ENCODE data around the gene BCLAF3. TPM values are rescaled to one million over a fixed set of nuclear protein-coding genes. Genes with fewer than 3 reads are reported as not detected.

BCLAF3 gene
- total RNA-seq, 2 experiments from 2014 or later, result 5.1 to 9.3 TPM

- Histone ChIP-seq H4K20me1 (ENCODE audit: insufficient read depth, low read length) (no peaks in the 10 kb centered on the region), H3K4me2 (ENCODE audit: low read length) (no peak overlapping the region), H3K9me3 (ENCODE audit: low read length) (no peaks in the 10 kb centered on the region), H3K4me1 (ENCODE audit: insufficient read depth, low read length, poor library complexity, severe bottlenecking) (no peaks in the 10 kb centered on the region), H3K36me3 (ENCODE audit: insufficient read depth, low read length) (no peaks in the 10 kb centered on the region), H3K9me2 (ENCODE audit: insufficient read depth, low read length) (no peaks in the 10 kb centered on the region), H2AFZ (ENCODE audit: low read length) (no peak overlapping the region), H3K4me3 (ENCODE audit: low read depth, low read length, poor library complexity, severe bottlenecking) (no peak overlapping the region), H3K27ac (ENCODE audit: low read depth, low read length, poor library complexity, severe bottlenecking) (no peak overlapping the region), H3K79me2 (ENCODE audit: insufficient read depth, low read depth, low read length) (no peaks in the 10 kb centered on the region)
- DNase-seq (ENCODE audit: low spot score), result no peak
- TF ChIP-seq EZH2phosphoT487 (IDR thresholded peaks at IDR 0.05; ENCODE audit: borderline replicate concordance, low read depth, low read length) (no peak), CTCF (conservative IDR thresholded peaks at IDR 0.05; ENCODE audit: low read length) (no peak)
- CTCF ChIA-PET (ENCODE audit: unreplicated experiment), result no interaction called here
- POLR2A ChIA-PET, result no interaction called here
- intact Hi-C loops (cut with micrococcal nuclease; ENCODE audit: unreplicated experiment), result no loop called here
- BruUV-seq (replicated peaks), result no TSS peak
Observed at GRCh38 chrX:20037186-20037585, 46.3 kb upstream of the BCLAF3 start.

GRCh38 chrX:20032201-20032600 lies 41.3 kb upstream of the BCLAF3 start:
- ChIA-PET CTCF (ENCODE audit: unreplicated experiment) (no interaction called here), POLR2A (no interaction called here)
- H3K36me3 ChIP-seq (ENCODE audit: insufficient read depth, low read length), result no peaks in the 10 kb centered on the region
- intact Hi-C loops (cut with micrococcal nuclease; ENCODE audit: unreplicated experiment), result no loop called here
- H3K9me2 ChIP-seq (ENCODE audit: insufficient read depth, low read length), result no peaks in the 10 kb centered on the region
- no TSS peak for BruUV-seq (replicated peaks)
- H4K20me1 ChIP-seq (ENCODE audit: insufficient read depth, low read length), result no peaks in the 10 kb centered on the region
- DNase-seq (ENCODE audit: low spot score), result no peak
- H3K4me1 ChIP-seq (ENCODE audit: insufficient read depth, low read length, poor library complexity, severe bottlenecking), result no peaks in the 10 kb centered on the region
- no peak overlapping the region for H3K4me3 ChIP-seq (ENCODE audit: low read depth, low read length, poor library complexity, severe bottlenecking)
- H3K4me2 ChIP-seq (ENCODE audit: low read length), result no peak overlapping the region
- H3K79me2 ChIP-seq (ENCODE audit: insufficient read depth, low read depth, low read length), result no peaks in the 10 kb centered on the region
- H2AFZ ChIP-seq (ENCODE audit: low read length), result no peak overlapping the region
- no peak overlapping the region for H3K27ac ChIP-seq (ENCODE audit: low read depth, low read length, poor library complexity, severe bottlenecking)
- H3K9me3 ChIP-seq (ENCODE audit: low read length), result no peaks in the 10 kb centered on the region
- TF ChIP-seq EZH2phosphoT487 (IDR thresholded peaks at IDR 0.05; ENCODE audit: borderline replicate concordance, low read depth, low read length), result no peak
- no peak for TF ChIP-seq CTCF (conservative IDR thresholded peaks at IDR 0.05; ENCODE audit: low read length)

GRCh38 chrX:20029728-20030127 lies 38.9 kb upstream of the BCLAF3 start:
- no TSS peak for BruUV-seq (replicated peaks)
- H4K20me1 ChIP-seq (ENCODE audit: insufficient read depth, low read length), result no peaks in the 10 kb centered on the region
- no peak for DNase-seq (ENCODE audit: low spot score)
- POLR2A ChIA-PET, result interaction anchor here (0.7 kb wide), 1 partner anchor 67 kb away, joined by 3 read pairs; no protein-coding TSS in a partner anchor
- TF ChIP-seq EZH2phosphoT487 (IDR thresholded peaks at IDR 0.05; ENCODE audit: borderline replicate concordance, low read depth, low read length), result no peak
- H3K4me3 ChIP-seq (ENCODE audit: low read depth, low read length, poor library complexity, severe bottlenecking), result no peak overlapping the region
- CTCF ChIA-PET (ENCODE audit: unreplicated experiment), result no interaction called here
- no peaks in the 10 kb centered on the region for H3K9me3 ChIP-seq (ENCODE audit: low read length)
- H3K36me3 ChIP-seq (ENCODE audit: insufficient read depth, low read length), result no peaks in the 10 kb centered on the region
- no peaks in the 10 kb centered on the region for H3K9me2 ChIP-seq (ENCODE audit: insufficient read depth, low read length)
- no peak overlapping the region for H2AFZ ChIP-seq (ENCODE audit: low read length)
- H3K27ac ChIP-seq (ENCODE audit: low read depth, low read length, poor library complexity, severe bottlenecking), result no peak overlapping the region
- no peaks in the 10 kb centered on the region for H3K4me1 ChIP-seq (ENCODE audit: insufficient read depth, low read length, poor library complexity, severe bottlenecking)
- no peak overlapping the region for H3K4me2 ChIP-seq (ENCODE audit: low read length)
- intact Hi-C loops (cut with micrococcal nuclease; ENCODE audit: unreplicated experiment), result no loop called here
- H3K79me2 ChIP-seq (ENCODE audit: insufficient read depth, low read depth, low read length), result no peaks in the 10 kb centered on the region
